Measurements from ENCODE around the gene ZNF512.
A peak's percentile ranks its signal among the peaks of the same experiment; 100 is the strongest.
"Not testable (repeated sequence)": the region's sequence is repeated elsewhere in the genome, so short reads cannot be mapped to it uniquely, and the experiment has no call there.

Gene ZNF512

GRCh38 chr2:27582695-27583389 is at the start of gene ZNF512:
TSS of gene ZNF512 (plus strand) at chr2:27583042. CDS start at chr2:27583113, 71 bp downstream.
- DNase-seq, result peak; percentile 86 to 91

DNA sequence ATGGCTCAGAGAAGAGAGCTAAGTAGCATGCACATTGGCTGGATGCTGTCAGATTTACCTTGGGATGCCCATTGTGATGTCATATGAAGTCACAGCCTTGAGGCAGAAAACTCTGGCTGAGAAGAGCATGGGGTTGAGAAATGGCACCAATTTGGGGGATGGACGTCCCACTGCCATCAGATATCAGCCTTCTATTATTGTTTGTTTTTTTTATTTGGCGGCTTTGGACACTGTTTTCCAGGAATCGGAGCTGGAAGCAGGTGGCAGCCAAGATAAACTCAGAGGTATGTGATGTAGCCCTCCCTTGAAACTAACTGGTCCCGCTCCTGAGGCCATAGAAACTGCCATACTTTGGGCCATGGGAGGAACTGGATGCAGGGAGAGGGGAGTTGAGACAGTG is 45.6 kb upstream of the ZNF512 start:
- DNase-seq, result no peak

DNA sequence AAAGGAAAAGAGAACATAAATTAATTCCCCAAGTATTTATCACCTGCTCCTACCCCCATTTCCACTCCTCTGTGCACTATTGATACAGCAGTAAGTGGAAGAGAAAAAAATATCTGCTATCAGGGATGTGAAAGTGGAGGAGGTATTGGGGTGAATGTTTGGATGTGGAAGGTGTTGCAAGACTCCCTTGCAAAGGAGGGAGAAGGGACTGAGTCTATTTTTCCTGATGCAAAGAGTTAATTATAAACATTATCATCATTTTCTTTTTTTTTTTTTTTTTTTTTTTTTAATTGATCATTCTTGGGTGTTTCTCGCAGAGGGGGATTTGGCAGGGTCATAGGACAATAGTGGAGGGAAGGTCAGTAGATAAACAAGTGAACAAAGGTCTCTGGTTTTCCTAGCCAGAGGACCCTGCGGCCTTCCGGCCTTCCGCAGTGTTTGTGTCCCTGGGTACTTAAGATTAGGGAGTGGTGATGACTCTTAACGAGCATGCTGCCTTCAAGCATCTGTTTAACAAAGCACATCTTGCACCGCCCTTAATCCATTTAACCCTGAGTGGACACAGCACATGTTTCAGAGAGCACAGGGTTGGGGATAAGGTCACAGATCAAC is 43.9 kb upstream of the ZNF512 start:
- not testable (repeated sequence) for DNase-seq

- DNase-seq, result not testable (repeated sequence)
Observed at GRCh38 chr2:27539649-27540048, 43.2 kb upstream of the ZNF512 start.

DNA sequence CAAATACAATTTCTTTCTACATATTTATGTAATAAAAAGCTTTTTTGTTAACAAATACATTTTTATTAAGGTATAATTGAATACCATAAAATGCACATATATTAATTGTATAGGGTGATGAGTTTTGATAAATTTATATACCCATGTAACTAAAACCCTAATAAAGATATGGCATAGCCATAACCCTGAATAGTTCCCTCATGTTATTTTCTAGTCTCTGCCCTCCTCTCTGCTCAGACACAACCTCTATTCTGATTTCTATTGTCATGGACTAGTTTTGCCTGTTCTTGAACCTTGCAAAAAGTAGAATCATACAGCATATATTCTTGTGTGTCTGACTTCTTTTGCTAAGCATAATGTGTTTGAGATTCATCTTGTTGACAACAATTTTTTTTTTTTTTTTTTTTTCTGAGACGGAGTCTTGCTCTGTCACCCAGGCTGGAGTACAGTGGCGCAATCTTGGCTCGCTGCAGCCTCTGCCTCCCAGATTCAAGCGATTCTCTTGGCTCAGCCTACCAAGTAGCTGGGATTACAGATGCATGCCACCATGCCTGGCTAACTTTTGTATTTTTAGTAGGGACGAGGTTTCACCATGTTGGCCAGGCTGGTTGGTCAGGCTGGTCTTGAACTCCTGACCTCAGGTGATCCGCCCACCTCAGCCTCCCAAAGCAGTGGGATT is 38.6 kb upstream of the ZNF512 start:
- DNase-seq, result no peak

GRCh38 chr2:27545348-27546141 is 37.3 kb upstream of the ZNF512 start:
- no peak for DNase-seq

- no peak for DNase-seq
Observed at GRCh38 chr2:27549303-27549702, 33.5 kb upstream of the ZNF512 start.

DNA sequence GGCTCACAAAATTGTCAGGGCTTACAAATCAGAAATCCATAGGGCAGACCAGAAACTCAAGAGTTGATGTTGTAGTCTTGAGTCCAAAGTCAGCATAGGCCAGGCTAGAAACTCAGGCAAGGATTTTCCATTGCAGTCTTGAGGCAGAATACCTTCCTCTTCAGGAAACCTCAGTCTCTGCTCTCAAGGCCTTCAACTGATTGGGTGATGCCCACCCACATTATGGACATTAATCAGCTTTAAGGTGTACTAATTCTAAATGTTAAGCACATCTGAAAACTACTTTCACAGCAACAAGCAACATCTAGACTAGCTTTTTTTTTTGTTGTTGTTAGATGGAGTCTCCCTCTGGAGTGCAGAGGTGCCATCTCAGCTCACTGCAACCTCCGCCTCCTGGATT is 31.3 kb upstream of the ZNF512 start:
- DNase-seq, result no peak

DNA sequence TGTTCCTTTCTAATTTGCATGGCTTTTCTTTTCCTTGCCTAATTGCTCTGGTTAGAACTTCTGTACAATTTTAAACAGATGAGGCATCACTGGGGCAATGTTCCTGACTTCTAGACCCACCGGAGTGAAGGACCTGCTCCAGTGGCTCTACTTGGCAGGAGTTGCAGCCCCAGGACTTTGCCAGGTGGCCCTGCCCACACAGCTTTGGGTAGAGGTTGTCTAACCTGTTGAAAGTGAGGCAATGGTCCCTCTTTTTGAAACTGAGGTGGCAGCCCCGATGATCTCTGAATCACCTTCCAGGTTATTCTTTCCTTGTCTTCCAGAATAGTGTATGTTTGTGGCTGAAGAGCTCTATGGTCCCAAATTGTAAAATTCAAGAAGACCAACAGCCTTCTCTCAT is 29.9 kb upstream of the ZNF512 start:
- DNase-seq, result no peak

- DNase-seq, result not testable (repeated sequence)
Observed at GRCh38 chr2:27554451-27554850, 28.4 kb upstream of the ZNF512 start.

- DNase-seq, result no peak
Observed at GRCh38 chr2:27559228-27559627, 23.6 kb upstream of the ZNF512 start.

DNA sequence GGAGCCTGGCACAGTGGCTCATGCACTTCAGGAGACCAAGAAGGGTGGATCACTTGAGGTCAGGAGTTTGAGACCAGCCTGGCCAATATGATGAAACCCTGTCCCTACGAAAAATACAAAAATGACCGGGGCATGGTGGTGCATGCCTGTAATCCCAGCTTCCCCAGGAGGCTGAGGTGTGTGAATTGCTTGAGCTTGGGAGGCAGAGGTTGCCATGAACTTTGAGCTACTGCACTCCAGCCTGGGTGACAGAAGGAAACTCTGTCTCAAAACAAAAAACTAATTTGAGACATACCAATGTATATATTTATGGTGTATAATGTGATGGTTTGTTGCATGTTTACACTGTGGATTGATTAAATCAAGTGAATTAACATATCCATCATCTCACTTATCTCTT is 21.8 kb upstream of the ZNF512 start:
- no peak for DNase-seq

GRCh38 chr2:27566628-27567027 is 16.2 kb upstream of the ZNF512 start:
- DNase-seq, result no peak

- DNase-seq, result no peak
Observed at GRCh38 chr2:27569398-27569797, 13.4 kb upstream of the ZNF512 start.

DNA sequence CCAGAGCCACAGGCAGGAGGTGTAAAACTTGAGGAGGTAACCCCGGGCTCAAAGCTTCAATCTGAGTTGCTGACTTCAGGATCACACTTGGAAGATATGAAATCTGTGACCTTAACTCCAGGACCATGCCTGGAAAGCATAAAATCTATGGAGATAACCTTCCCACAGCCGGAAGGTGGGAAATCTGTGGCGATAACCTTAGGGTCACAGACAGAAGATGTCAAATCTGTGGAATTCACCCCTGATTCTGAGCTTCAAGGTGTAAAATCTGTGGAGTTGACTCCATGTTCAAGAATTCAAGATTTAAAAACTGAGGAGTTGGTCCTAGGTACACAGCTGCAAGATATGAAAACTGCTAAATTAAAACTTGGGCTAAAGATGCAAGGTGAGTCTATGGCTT is 11.6 kb upstream of the ZNF512 start:
- DNase-seq, result no peak

DNA sequence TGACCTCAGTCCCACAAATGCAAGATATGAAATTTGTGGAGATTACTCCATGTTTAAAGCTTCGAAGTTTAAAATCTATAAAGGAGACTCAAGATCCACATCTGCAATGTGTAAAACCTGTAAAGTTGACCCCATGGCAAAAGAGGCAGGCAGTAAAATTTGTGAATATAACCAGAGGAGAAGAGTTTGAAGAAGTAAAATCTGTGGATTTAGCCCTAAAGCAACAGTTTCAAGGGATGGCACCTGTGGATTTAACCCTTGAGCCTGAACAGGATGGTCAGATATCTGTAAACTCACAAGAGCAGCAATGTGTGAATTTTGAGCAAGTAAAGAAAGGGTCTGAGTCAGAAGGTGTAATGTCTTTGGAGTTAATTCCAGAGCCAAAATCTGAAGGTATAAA is 11.2 kb upstream of the ZNF512 start:
- no peak for DNase-seq

- peak in 1 of 2 donors; percentile 16 for DNase-seq
Observed at GRCh38 chr2:27572439-27572838, 10.4 kb upstream of the ZNF512 start.

DNA sequence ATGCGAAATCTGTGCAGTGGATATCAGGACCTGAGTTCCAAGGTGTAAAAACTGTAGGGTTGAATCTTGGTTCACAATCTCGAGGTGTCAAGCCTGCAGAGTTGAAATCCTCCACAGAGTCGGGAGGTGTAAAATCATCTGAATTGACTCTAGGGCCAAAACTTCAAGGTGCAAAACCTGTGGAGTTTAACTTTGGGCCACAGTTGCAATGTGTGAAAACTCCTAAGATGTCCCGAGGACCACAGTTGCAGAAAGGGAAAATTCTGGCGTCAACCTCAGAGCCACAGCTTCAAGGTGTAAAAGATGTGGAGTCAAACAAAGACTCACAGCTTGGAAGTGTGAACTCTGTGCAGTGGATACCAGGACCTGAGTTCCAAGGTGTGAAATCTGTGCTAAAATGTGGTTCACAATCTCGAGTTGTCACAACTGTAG is 9.8 kb upstream of the ZNF512 start:
- peak in 1 of 2 donors; percentile 8 for DNase-seq

DNA sequence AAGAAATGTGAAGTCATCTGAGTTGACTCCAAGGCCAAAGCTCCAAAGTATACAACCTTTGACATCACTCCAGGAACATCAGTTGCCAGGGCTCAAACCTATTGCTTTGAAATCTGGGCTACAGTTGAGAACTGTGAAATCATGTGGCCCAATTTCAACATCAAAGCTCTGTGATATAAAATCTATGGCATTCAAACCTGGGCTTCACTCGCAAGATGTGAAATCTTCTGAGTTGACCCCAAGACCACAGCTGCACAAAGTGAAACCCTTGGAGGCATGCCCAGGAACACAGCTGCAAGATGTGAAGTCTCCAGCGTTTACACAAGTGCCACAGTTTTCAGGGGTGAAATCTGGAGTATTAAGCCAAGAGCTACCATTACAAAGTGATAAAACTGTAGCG is 9.4 kb upstream of the ZNF512 start:
- no peak for DNase-seq

DNA sequence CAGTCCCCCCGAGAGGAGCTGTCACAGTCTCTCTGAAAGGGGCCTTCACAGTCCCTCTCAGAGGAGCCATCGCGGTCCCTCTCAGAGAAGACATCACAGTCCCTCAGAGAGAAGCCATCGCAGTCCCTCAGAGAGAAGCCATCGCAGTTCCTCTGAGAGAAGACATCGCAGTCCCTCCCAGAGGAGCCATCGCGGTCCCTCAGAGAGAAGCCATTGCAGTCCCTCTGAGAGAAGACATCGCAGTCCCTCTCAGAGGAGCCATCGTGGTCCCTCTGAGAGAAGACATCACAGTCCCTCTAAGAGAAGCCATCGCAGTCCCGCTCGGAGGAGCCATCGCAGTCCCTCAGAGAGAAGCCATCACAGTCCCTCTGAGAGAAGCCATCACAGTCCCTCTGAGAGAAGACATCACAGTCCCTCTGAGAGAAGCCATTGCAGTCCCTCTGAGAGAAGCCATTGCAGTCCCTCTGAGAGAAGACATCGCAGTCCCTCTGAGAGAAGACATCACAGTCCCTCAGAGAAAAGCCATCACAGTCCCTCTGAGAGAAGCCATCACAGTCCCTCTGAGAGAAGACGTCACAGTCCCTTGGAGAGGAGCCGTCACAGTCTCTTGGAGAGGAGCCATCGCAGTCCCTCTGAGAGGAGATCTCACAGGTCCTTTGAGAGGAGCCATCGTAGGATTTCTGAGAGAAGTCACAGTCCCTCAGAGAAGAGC is 1.3 kb upstream of the ZNF512 start:
- DNase-seq, result no peak

- no peak for DNase-seq
Observed at GRCh38 chr2:27582129-27582694, 630 bp upstream of the ZNF512 start.

DNA sequence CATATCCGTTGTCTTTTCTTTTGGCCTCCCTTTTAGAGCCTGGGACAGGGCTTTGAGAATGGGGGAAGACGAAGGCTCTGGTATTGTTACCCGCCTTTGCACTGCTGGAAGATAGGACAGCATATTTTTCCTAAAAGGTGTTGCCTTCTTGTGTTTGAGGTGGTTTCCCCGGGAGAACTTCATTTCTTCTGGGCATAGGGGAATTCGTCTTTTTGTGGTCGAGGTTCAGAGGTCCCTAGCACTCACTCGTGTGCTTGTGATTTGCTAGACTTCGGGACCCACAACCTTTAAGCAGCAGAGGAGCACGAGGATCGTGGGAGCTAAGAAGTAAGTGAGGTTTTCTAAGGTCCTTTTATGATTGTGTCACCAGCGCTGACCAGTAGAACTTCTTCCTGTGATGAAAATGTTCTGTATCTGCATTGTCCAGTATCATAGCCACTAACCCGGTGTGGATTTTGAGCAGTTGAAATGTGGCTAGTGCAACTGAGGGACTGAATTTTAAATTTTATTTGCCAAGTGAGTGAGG is 611 bp downstream of the ZNF512 start:
- no peak for DNase-seq

Data from CD4-positive, alpha-beta T cell treated with Interleukin-1 beta for 1 hour (primary cell).